ENCODE measurements around the gene BCO2. TPM values are rescaled to one million over a fixed set of nuclear protein-coding genes. Genes with fewer than 3 reads are reported as not detected.

Gene BCO2, protein sequence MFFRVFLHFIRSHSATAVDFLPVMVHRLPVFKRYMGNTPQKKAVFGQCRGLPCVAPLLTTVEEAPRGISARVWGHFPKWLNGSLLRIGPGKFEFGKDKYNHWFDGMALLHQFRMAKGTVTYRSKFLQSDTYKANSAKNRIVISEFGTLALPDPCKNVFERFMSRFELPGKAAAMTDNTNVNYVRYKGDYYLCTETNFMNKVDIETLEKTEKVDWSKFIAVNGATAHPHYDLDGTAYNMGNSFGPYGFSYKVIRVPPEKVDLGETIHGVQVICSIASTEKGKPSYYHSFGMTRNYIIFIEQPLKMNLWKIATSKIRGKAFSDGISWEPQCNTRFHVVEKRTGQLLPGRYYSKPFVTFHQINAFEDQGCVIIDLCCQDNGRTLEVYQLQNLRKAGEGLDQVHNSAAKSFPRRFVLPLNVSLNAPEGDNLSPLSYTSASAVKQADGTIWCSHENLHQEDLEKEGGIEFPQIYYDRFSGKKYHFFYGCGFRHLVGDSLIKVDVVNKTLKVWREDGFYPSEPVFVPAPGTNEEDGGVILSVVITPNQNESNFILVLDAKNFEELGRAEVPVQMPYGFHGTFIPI
- total RNA-seq (2022; extraction: Qiagen RNA extraction; ENCODE audit: low read depth), result 0.79 to 1.3 TPM (median 0.95 TPM) in 5 replicates

DNA sequence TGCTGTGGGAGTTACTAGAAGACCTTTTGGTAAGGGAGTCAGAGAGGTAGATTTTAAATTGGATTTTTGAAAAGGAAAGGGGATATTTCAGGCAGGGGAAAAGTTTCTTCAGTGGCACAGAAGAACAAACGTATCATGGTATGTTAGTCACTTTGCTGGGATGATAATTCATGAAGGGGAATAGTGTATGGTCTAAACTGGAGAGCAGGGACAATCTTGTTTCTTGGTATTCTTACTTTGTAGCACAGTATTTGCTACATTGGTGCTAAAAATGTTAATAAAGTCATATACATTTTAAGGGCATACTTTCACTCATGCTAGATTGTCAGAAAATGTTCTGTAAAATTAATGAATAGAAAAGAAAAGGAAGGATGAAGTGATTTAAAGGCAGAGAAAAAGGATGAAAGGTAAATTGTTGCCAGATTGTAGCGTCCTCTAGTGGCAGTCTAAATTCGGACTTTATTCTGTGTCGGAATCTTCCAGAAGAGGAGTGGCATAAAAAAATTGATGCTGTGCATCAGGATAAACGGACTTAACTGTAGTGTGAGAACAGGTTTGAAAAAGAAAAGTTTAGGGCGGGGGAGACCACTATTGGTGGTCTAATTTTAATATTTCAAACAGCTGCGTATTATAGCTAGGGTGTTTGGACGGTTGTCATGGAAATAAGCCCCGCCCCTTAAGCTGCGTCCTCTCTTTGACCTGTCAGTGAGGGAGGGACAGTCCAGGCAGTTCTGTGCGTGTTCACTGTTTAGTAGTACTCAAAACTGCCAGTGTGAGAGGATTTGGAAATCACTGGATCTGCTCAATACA is at the start of gene BCO2:
TSS of gene BCO2 (plus strand) at position 724 of the 810 bp plus-strand sequence. CDS start 90 bp downstream, outside the sequence.

DNA sequence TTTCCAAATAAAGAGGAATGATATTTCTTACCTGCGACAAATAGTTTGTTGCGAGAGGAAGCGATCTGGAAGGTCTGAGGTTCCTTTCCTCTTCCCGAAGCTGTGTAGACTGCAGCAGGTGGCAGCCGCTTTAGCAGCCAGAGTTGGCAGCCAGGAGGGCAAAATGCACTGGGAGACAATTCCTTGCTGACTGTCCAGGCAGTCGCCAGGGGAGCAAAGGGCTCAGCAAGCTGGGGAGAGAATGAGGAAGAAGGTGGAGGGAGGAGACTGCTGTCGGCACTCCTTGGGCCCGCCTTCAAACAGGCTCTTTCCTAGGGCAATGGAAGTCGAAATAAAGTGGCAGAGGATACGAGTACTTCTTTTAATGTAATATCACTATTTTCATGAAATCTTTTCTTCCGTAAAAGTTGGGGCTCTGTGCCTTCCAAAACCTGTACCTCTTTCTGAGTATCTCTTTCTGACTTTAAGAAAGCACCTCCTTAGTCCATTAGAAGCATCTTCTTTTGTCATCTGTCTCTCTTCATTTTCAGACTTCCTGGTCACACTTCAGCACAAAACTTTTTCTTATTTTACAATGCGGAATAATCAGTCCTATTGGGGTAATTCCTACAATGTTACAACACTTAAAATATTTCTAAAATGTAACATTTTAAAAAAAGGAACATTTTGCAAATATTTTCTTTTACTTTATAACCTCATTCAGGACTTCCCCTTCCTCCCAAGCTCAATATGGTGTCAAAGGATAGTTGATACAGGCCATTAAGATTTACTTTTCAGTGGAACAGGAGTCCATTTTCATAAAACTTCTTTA is 11.2 kb upstream of the BCO2 start, which contains the start of gene IL18:
TSS of gene IL18 (minus strand) at position 220 of the 811 bp plus-strand sequence. CDS start 9,041 bp downstream, outside the sequence.

DNA sequence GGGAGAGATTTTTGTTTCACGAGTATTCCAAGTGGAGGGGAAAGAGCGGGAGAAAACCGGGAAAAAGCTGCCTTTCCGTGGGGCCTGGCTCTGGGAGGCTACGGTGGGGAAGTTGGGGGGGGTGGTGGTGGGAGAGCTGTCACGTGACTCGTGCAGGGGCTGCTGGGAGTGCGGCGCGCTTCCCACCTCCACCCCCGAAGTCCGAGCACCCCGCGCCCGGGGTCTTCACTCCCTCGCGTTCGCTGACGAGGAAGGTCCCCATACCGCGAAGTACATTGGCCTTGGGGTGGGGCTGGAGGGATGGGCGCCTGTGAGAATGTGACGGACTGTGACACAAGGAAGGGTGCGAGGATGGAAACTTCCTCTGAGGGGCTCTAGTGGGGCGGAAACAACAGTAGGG is 8.2 kb upstream of the BCO2 start, which contains the start of gene TEX12:
TSS of gene TEX12 (plus strand) at position 228 of the 400 bp plus-strand sequence. CDS start 1,897 bp downstream, outside the sequence.

DNA sequence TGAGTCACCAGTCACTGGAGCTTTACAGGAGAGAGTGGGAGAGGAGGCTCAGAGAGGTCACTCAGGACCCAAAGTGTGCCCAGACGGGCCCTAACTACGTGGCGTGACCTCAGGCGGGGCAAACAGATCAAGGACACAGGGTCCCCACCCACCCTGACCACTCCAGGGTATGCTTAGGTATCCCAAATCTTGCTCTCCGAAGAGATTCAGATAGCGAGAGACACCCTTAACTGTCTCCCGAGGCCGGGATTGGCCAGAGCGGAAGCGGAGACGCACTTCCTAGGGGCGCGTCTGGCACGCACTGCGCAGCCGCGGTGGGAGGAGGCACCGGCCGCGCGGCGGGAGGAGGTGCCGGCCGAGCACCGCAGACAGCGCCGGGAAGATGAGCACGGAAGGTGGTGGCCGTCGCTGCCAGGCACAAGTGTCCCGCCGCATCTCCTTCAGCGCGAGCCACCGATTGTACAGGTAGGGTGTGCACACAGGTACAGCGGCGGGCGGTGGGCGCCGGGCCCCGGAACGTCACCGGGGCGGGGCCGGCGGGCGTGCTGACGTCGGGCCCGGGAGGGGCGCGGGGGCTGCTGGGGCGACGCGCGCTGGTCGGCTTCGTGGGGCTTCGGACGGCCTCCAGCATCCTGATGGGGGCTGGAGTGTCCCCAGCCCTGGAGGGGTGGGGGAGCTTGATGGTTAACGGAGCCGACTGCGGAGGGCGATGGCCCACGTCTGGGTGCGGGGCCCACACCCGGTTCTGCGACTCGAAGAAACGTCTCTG is 50.9 kb downstream of the BCO2 start, which contains the start of gene PTS:
TSS of gene PTS (plus strand) at position 367 of the 769 bp plus-strand sequence. CDS start at position 383, 16 bp downstream.

DNA sequence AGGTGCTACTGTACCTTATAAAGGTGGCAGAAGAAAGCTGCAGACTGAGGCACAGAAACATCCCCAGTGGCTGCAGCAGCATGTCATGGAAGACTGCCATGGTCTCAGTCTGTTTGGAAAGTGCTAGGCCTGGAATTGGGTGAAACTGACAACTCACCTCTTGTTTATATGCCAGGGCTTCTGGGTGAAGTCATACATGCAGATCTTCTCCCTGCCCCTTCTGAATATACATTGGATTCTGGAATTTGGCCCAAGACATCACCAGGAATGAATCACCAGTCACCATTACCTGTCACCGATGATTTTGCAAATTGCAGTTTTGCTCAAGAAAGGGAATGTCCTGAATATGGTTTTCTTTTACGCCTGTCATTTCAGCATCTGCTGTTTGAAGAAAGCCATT is 85.2 kb downstream of the BCO2 start, which contains the start of gene PLET1:
TSS of gene PLET1 (minus strand) at position 371 of the 400 bp plus-strand sequence. CDS start at position 100, 271 bp downstream.

Other genes with a start within 250 kb of the BCO2 start
- gene DIXDC1, start 238.2 kb upstream of the BCO2 start, total RNA-seq (2022; extraction: Qiagen RNA extraction; ENCODE audit: low read depth), result 3.1 to 4.8 TPM (median 4.4 TPM) in 5 replicates
- gene DLAT, start 150.1 kb upstream of the BCO2 start, total RNA-seq (2022; extraction: Qiagen RNA extraction; ENCODE audit: low read depth), result 24.1 to 33.2 TPM (median 27.0 TPM) in 5 replicates
- 0.71 to 1.4 TPM (median 1.1 TPM) in 5 replicates for gene PIH1D2, start 101.5 kb upstream of the BCO2 start, total RNA-seq (2022; extraction: Qiagen RNA extraction; ENCODE audit: low read depth)
- gene NKAPD1, start 101.2 kb upstream of the BCO2 start, total RNA-seq (2022; extraction: Qiagen RNA extraction; ENCODE audit: low read depth), result 13.2 to 19.3 TPM (median 13.8 TPM) in 5 replicates
- gene TIMM8B, start 88.8 kb upstream of the BCO2 start, total RNA-seq (2022; extraction: Qiagen RNA extraction; ENCODE audit: low read depth), result 65.4 to 79.6 TPM (median 72.5 TPM) in 5 replicates
- 62.4 to 88.2 TPM (median 65.8 TPM) in 5 replicates for gene SDHD, start 88.6 kb upstream of the BCO2 start, total RNA-seq (2022; extraction: Qiagen RNA extraction; ENCODE audit: low read depth)
- 83.8 to 101 TPM (median 94.5 TPM) in 5 replicates for gene IL18, start 11.4 kb upstream of the BCO2 start, total RNA-seq (2022; extraction: Qiagen RNA extraction; ENCODE audit: low read depth)
- gene TEX12, start 8.1 kb upstream of the BCO2 start, total RNA-seq (2022; extraction: Qiagen RNA extraction; ENCODE audit: low read depth), result not detected in 5 replicates
- 29.3 to 33.8 TPM (median 30.9 TPM) in 5 replicates for gene PTS, start 50.9 kb downstream of the BCO2 start, total RNA-seq (2022; extraction: Qiagen RNA extraction; ENCODE audit: low read depth)
- gene PLET1, start 85.3 kb downstream of the BCO2 start, total RNA-seq (2022; extraction: Qiagen RNA extraction; ENCODE audit: low read depth), result not detected in 5 replicates